ENCODE data around the gene STX18.

STX18 gene

GRCh38 chr4:4496592-4497372 lies 45.1 kb downstream of the STX18 start:
- TF ChIP-seq, protein P1, sequence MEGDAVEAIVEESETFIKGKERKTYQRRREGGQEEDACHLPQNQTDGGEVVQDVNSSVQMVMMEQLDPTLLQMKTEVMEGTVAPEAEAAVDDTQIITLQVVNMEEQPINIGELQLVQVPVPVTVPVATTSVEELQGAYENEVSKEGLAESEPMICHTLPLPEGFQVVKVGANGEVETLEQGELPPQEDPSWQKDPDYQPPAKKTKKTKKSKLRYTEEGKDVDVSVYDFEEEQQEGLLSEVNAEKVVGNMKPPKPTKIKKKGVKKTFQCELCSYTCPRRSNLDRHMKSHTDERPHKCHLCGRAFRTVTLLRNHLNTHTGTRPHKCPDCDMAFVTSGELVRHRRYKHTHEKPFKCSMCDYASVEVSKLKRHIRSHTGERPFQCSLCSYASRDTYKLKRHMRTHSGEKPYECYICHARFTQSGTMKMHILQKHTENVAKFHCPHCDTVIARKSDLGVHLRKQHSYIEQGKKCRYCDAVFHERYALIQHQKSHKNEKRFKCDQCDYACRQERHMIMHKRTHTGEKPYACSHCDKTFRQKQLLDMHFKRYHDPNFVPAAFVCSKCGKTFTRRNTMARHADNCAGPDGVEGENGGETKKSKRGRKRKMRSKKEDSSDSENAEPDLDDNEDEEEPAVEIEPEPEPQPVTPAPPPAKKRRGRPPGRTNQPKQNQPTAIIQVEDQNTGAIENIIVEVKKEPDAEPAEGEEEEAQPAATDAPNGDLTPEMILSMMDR (IDR thresholded peaks at IDR 0.05; ENCODE audit: extremely low read depth, missing control alignments), result no peak
- DNase-seq (ENCODE audit: low spot score), result no peak

DNA sequence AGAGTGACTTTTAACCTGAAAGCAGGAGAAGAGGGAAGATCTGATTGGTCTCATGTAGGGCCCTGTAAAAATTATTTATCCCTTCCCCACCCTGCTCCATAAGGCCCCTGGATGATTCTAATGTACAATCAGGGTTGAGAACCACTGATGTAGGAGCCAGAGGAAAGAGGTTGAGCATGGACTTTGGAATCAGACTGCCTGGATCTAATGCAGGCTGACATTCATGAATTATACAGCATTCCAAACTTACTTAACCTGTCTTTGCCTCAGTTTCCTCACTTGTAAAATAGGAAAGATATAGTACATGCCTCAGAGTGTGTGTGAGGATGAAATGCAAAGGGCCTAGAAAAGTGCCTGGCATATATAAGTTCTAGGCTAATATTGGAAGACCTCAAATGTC lies 47.0 kb downstream of the STX18 start:
- TF ChIP-seq, protein P1 (IDR thresholded peaks at IDR 0.05; ENCODE audit: extremely low read depth, missing control alignments), result no peak
- DNase-seq (ENCODE audit: low spot score), result no peak

- peak; percentile 59 for DNase-seq (ENCODE audit: low spot score)
Observed at GRCh38 chr4:4492161-4492847, 49.5 kb downstream of the STX18 start.

DNA sequence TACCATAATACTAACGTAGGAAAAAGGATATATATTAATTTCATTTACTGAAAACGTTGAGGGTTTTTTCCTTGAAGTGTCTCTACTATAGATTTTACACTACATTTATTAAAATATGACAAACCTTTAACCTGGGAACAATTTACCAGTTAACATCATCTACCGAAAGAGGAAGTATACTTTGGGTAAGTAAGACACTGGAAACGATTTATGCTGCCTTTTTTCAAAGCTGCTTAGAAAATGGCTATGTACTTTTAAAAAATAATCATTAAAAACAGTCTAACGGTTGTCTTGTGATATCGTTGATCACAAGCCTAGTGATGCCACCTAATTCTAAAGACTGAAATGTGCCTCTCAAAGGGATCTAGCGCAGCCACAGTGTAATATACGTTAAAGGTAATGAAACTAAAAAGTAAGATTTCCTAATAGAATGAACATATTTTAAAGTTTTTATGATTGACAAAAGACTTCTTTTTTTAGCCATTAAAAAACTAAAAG lies 50.4 kb downstream of the STX18 start:
- DNase-seq (ENCODE audit: low spot score), result peak; percentile 12
- TF ChIP-seq, protein P1 (IDR thresholded peaks at IDR 0.05; ENCODE audit: extremely low read depth, missing control alignments), result no peak

More at GRCh38 chr4:4492161-4492847, 49.5 kb downstream of the STX18 start:
- TF ChIP-seq, protein P1 (IDR thresholded peaks at IDR 0.05; ENCODE audit: extremely low read depth, missing control alignments), result no peak

GRCh38 chr4:4490816-4491215 lies 51.0 kb downstream of the STX18 start:
- TF ChIP-seq, protein P1 (IDR thresholded peaks at IDR 0.05; ENCODE audit: extremely low read depth, missing control alignments), result no peak
- DNase-seq (ENCODE audit: low spot score), result no peak

DNA sequence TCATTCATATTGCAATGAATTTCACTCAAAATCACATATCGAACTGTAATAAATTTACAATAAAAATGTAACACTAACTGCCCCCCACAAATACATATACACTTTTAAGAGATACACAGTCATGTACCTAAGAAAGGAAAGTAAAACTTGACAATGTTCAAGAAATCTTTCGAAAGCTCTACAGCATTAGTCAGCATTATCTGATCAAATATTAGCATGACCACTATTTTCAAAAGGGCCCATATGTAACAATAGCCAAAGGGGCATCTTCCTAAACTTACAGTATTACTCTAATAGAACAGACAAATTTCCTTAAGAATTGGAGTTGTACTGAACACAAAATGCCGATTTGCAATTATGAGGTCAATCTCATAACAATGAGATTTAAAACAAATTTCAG lies 51.8 kb downstream of the STX18 start:
- no peak for DNase-seq (ENCODE audit: low spot score)
- TF ChIP-seq, protein P1 (IDR thresholded peaks at IDR 0.05; ENCODE audit: extremely low read depth, missing control alignments), result no peak
